A673 (cell line): Measurements from ENCODE around the gene PIF1. TPM values are rescaled to one million over a fixed set of nuclear protein-coding genes. Genes with fewer than 3 reads are reported as not detected.
A peak's percentile ranks its signal among the peaks of the same experiment; 100 is the strongest.

Source experiments
- BruUV-seq: library from RNA; stranded (reverse); fragments of 400-500 nt; replicated peaks from 2 replicates; lab custom pipeline; 2021; lab: Mats Ljungman, UMichigan
- CTCF ChIA-PET: fragments of 300-600 bp; sonication (Branson Sonifier 250); formaldehyde crosslinking; loops from one replicate; lab custom pipeline; 2022; ENCODE audit warnings: antibody characterized with exemption; lab: Charles Lee
- POLR2A ChIA-PET: fragments of 300-600 bp; sonication (Branson Sonifier 250); formaldehyde crosslinking; loops from one replicate; lab custom pipeline; 2022; ENCODE audit warnings: antibody characterized with exemption; ENCODE audit not compliant: low non-redundant PET; lab: Charles Lee
- DNase-seq: peaks from one replicate; pipeline ENCODE4 v3.0.0-alpha.2; 2015; ENCODE audit warnings: low spot score
- H3K27ac ChIP-seq: fragments of 200-600 bp; sonication (generic); 2 replicates; pipeline ENCODE4 v1.5.1; 2016; ENCODE audit warnings: mixed run types, low read depth, mild to moderate bottlenecking, mixed read lengths, antibody characterized with exemption, low read length; ENCODE audit not compliant: poor library complexity, severe bottlenecking
- H3K27me3 ChIP-seq: fragments of 200-600 bp; sonication (generic); replicated peaks from 2 replicates; pipeline ENCODE4 v1.6.1; 2017; ENCODE audit warnings: mixed run types, low read depth, mild to moderate bottlenecking, mixed read lengths, antibody characterized with exemption, low read length; ENCODE audit not compliant: insufficient read depth, poor library complexity
- H3K36me3 ChIP-seq: fragments of 200-600 bp; sonication (generic); 2 replicates; pipeline ENCODE4 v1.6.1; 2016; ENCODE audit warnings: mixed run types, mild to moderate bottlenecking, mixed read lengths, antibody characterized with exemption, low read length; ENCODE audit not compliant: insufficient read depth, poor library complexity, severe bottlenecking
- H3K4me1 ChIP-seq: fragments of 200-600 bp; sonication (generic); 2 replicates; pipeline ENCODE4 v1.6.1; 2017; ENCODE audit warnings: mixed run types, mild to moderate bottlenecking, mixed read lengths, antibody characterized with exemption, low read length; ENCODE audit not compliant: insufficient read depth, poor library complexity, severe bottlenecking
- H3K4me3 ChIP-seq: fragments of 200-600 bp; sonication (generic); 2 replicates; pipeline ENCODE4 v1.5.1; 2016; ENCODE audit warnings: low read depth, mixed run types, mild to moderate bottlenecking, mixed read lengths, low read length; ENCODE audit not compliant: poor library complexity, severe bottlenecking
- H3K9me3 ChIP-seq: fragments of 200-600 bp; sonication (generic); 2 replicates; pipeline ENCODE4 v1.6.1; 2016; ENCODE audit warnings: mixed run types, low read depth, mild to moderate bottlenecking, mixed read lengths, antibody characterized with exemption, low read length; ENCODE audit not compliant: poor library complexity, severe bottlenecking
- CTCF ChIP-seq: fragments of 300-800, 200-600 bp; sonication (generic); conservative IDR thresholded peaks from 2 replicates; pipeline ENCODE4 v1.5.1; 2017; ENCODE audit warnings: low read depth, mild to moderate bottlenecking, antibody characterized with exemption, low read length, moderate library complexity, mixed read lengths
- EZH2 ChIP-seq: fragments of 200-600 bp; sonication (generic); IDR thresholded peaks from 2 replicates; pipeline ENCODE4 v1.6.1; 2017; ENCODE audit warnings: borderline replicate concordance, low read depth, mild to moderate bottlenecking, mixed read lengths, antibody characterized with exemption, low read length; ENCODE audit not compliant: poor library complexity, severe bottlenecking
- intact Hi-C: fragments of 100-400 bp; cut with micrococcal nuclease; formaldehyde crosslinking; loops from one replicate; pipeline ENCODE4 v1.10.0; 2022; ENCODE audit not compliant: unreplicated experiment
- total RNA-seq: library from RNA; stranded (reverse); gene quantifications from 2 replicates; pipeline ENCODE4 v1.2.3, GENCODE V29; 2021

PIF1 gene
- total RNA-seq, 1 experiment from 2014 or later, result 65.7 TPM

- CTCF ChIA-PET, result no interaction called here
- no peak overlapping the region for H3K27ac ChIP-seq
- peaks cover 8% of the 10 kb centered on the region for H3K4me1 ChIP-seq
- no peaks in the 10 kb centered on the region for H3K27me3 ChIP-seq
- H3K4me3 ChIP-seq, result no peak overlapping the region
- TF ChIP-seq EZH2 (no peak), CTCF (no peak)
- intact Hi-C loops, result no loop called here
- no TSS peak for BruUV-seq
- H3K9me3 ChIP-seq, result no peaks in the 10 kb centered on the region
- POLR2A ChIA-PET, result no interaction called here
- H3K36me3 ChIP-seq, result no peaks in the 10 kb centered on the region
- DNase-seq, result no peak
Observed at GRCh38 chr15:64844576-64845145, 19.2 kb upstream of the PIF1 start.

DNA sequence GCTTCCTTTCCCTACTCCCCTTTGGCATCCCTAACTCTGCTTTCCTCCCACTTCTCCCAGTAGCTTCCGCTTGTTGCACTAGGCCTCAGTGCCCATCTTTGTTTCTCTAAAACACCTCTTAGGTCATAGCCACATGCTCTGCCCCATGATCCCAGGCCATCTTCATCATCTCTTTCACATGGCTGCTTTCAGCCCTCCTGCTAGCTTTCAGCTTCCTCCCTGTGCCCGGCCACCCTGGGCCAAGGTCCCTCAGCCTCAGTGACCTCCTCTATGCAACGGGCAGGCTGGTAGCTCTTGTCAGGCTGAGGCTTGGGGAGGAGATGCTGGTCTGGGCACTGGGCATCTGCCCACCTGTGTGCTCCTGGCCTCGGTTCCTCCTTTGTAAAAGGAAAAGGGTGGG, 18.5 kb upstream of the PIF1 start:
- no peak overlapping the region for H3K4me3 ChIP-seq
- ChIA-PET POLR2A (no interaction called here), CTCF (no interaction called here)
- peaks cover 8% of the 10 kb centered on the region for H3K4me1 ChIP-seq
- H3K27me3 ChIP-seq, result no peaks in the 10 kb centered on the region
- no TSS peak for BruUV-seq
- intact Hi-C loops, result no loop called here
- no peaks in the 10 kb centered on the region for H3K36me3 ChIP-seq
- no peaks in the 10 kb centered on the region for H3K9me3 ChIP-seq
- TF ChIP-seq CTCF (no peak), EZH2 (no peak)
- DNase-seq, result no peak
- no peak overlapping the region for H3K27ac ChIP-seq

DNA sequence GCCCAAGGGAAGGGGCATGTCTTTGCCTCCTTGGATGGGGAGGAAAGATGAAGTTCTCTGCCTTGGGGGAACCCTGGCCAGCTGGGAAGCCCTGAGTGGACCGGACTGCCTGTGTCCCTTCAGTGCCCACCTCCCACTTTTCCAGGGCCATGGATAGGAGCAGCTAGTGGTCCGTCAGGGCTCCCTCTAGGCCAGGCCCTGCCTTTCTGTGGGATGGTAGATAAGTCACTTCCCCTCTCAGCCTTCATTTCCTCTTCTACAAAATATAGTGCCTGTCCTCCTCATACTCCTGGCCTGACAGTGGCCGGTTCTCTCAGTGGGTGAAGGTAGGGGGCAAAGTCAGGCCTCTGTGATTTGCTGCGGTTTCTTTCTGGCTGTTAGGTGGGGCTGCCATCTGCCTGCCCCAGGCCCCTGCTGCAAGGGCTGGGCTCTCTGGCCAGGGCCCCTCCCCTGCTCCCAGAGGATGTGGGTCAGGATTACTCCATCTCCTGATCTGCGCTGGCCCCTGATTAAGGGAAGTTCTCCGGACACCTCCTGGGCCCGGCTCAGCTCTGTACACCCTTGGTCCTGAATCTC, 17.6 kb upstream of the PIF1 start:
- no peak for DNase-seq
- no peaks in the 10 kb centered on the region for H3K27me3 ChIP-seq
- H3K4me3 ChIP-seq, result peak overlapping the region; percentile 90
- ChIA-PET POLR2A (interaction anchor here (0.7 kb wide), 1 partner anchor 50 kb away, joined by 3 read pairs; no protein-coding TSS in a partner anchor), CTCF (no interaction called here)
- no peak for TF ChIP-seq EZH2
- no peak for TF ChIP-seq CTCF
- no peaks in the 10 kb centered on the region for H3K36me3 ChIP-seq
- intact Hi-C loops, result no loop called here
- no TSS peak for BruUV-seq
- H3K9me3 ChIP-seq, result no peaks in the 10 kb centered on the region
- H3K27ac ChIP-seq, result peak overlapping the region; percentile 75
- peaks cover 8% of the 10 kb centered on the region for H3K4me1 ChIP-seq
